H1 (cell line): Measurements from ENCODE around the gene FAM174A.

Source experiments
- CREB1 ChIP-seq: IDR thresholded peaks from 2 replicates; pipeline ENCODE4 v1.6.1; 2012; ENCODE audit warnings: inconsistent platforms
- GABPA ChIP-seq: IDR thresholded peaks from 2 replicates; pipeline ENCODE4 v1.6.1; 2011; ENCODE audit warnings: mild to moderate bottlenecking, low read length, moderate library complexity, borderline replicate concordance; ENCODE audit not compliant: insufficient read depth
- GTF2F1 ChIP-seq: IDR thresholded peaks from 2 replicates; pipeline ENCODE4 v1.6.1; 2012; ENCODE audit warnings: low read depth, low read length, improper control_type of control experiment, borderline replicate concordance
- NRF1 ChIP-seq: IDR thresholded peaks from 2 replicates; pipeline ENCODE4 v1.6.1; 2011; ENCODE audit warnings: mild to moderate bottlenecking, low read depth, low read length, improper control_type of control experiment
- PHF8 ChIP-seq: fragments of 200-600 bp; sonication (generic); conservative IDR thresholded peaks from 2 replicates; pipeline ENCODE4 v1.7.1; 2012; ENCODE audit warnings: low read depth, mild to moderate bottlenecking, inconsistent platforms, low read length, moderate library complexity
- POLR2AphosphoS5 ChIP-seq: IDR thresholded peaks from 2 replicates; pipeline ENCODE4 v1.6.1; 2011; ENCODE audit warnings: low read depth, low read length
- SP1 ChIP-seq: IDR thresholded peaks from 2 replicates; pipeline ENCODE4 v1.6.1; 2011; ENCODE audit warnings: low read depth, low read length
- SUZ12 ChIP-seq: fragments of 200-600 bp; sonication (generic); IDR thresholded peaks from 2 replicates; pipeline ENCODE4 v1.6.1; 2012; ENCODE audit warnings: mild to moderate bottlenecking, inconsistent platforms, low read length, moderate library complexity, mixed read lengths
- TCF12 ChIP-seq: IDR thresholded peaks from 2 replicates; pipeline ENCODE4 v1.6.1; 2011; ENCODE audit warnings: low read depth, mild to moderate bottlenecking, low read length
- TF ChIP-seq, protein P1 (sequence below): IDR thresholded peaks from 2 replicates; pipeline ENCODE4 v1.6.1; 2012; ENCODE audit warnings: inconsistent platforms
- TF ChIP-seq, protein P2 (sequence below), 3 experiments: IDR thresholded peaks; 1 replicate in 2 of 3; 2 replicates in 1 of 3; pipeline versions ENCODE4 v1.5.1 to v1.6.1; 2011; ENCODE audit warnings: low read length in 3 of 3, mild to moderate bottlenecking in 3 of 3, inconsistent platforms in 2 of 3, low read depth in 1 of 3, moderate library complexity in 1 of 3; ENCODE audit not compliant: insufficient read depth in 1 of 3; ENCODE audit errors: control extremely low read depth in 1 of 3

DNA sequence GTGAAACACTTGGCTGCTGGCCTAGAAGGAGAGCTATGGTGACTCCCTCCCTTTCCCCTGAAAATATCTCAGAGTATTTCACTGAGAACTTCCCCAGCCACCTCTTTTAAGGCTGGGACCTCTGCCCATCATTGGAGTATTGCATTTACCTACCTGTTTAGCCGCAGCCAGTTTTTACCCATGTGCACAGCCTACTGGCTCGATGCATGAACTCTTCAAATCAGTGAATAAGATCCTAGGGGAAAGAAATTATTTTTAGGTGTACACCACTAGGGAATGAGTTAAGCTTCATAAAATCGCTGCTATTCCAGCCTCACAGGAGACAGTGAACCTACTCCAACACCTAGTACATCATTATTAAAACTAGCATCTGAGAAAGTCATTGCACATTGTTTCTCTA, 16.8 kb upstream of the FAM174A start:
- TF ChIP-seq GTF2F1 (no peak), TCF12 (no peak), SP1 (no peak), SUZ12 (no peak), CREB1 (no peak), PHF8 (no peak), POLR2AphosphoS5 (no peak), GABPA (no peak), NRF1 (no peak)
- TF ChIP-seq, protein P1, sequence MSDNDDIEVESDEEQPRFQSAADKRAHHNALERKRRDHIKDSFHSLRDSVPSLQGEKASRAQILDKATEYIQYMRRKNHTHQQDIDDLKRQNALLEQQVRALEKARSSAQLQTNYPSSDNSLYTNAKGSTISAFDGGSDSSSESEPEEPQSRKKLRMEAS, result no peak
- TF ChIP-seq, protein P2, sequence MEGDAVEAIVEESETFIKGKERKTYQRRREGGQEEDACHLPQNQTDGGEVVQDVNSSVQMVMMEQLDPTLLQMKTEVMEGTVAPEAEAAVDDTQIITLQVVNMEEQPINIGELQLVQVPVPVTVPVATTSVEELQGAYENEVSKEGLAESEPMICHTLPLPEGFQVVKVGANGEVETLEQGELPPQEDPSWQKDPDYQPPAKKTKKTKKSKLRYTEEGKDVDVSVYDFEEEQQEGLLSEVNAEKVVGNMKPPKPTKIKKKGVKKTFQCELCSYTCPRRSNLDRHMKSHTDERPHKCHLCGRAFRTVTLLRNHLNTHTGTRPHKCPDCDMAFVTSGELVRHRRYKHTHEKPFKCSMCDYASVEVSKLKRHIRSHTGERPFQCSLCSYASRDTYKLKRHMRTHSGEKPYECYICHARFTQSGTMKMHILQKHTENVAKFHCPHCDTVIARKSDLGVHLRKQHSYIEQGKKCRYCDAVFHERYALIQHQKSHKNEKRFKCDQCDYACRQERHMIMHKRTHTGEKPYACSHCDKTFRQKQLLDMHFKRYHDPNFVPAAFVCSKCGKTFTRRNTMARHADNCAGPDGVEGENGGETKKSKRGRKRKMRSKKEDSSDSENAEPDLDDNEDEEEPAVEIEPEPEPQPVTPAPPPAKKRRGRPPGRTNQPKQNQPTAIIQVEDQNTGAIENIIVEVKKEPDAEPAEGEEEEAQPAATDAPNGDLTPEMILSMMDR (IDR thresholded peaks at IDR 0.05; ENCODE audit: control extremely low read depth in 1 of 3, insufficient read depth in 1 of 3, low read depth in 1 of 3, low read length in 3 of 3), result no peak
